Measurements from ENCODE around the gene MUC2. TPM values are rescaled to one million over a fixed set of nuclear protein-coding genes. Genes with fewer than 3 reads are reported as not detected.

MUC2 gene
- total RNA-seq (not detected in 2 replicates), polyA plus RNA-seq (not detected in 2 replicates), polyA minus RNA-seq (0.07 TPM in 1 of 2 replicates, not detected in the other)
- total RNA-seq (2013): not detected

DNA sequence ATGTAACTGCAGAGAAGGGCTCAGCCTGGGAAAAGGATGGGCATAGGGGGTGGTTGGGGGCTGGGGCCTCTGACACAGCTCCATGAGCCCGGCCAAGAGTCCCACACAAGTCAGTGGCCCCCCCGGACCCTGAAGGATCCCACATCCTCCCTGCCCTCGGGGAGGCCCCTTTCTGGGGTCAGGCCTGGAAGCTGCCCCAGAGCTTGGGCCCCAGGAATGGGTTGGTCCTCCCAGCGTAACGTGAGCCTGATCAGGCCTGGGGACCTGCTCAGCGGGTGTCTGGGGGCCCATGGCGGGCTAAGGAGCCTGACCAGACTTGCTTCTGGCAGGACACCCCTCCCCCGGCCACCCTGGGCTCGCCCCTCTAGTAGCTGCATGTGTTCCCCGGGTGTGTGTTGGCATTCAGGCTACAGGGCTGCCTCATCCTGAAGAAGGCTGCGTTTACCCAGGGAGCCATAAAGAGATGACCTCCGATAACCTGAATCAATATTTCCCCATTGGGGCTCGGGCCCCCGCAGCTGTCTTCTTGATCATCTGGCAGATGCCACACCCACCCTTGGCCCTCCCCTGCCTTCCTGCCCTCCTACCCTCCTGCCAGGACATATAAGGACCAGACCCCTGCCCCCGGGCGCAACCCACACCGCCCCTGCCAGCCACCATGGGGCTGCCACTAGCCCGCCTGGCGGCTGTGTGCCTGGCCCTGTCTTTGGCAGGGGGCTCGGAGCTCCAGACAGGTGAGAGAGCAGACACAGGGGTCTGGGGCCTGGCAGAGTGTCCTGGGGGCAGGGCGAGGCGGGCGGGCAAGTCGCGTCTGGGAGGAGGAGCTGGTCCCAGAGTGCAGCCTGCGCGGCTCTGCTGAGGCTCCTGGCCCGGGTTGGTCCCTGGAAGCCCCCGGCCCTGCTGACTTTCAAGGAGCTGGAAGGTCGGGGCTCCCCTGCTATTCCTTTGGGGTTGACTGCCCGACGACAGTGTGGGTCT, at the start of gene MUC2:
TSS of gene MUC2 (plus strand) at position 631 of the 978 bp plus-strand sequence.
- 79% methylated on average over 30 of the region's 32 CpGs for WGBS (ENCODE audit: insufficient coverage)
- H3K4me2 ChIP-seq (replicated peaks; ENCODE audit: low read depth, low read length, poor library complexity, severe bottlenecking): no peak within 1 kb of the TSS

More for the DNA sequence above, at the start of gene MUC2:
- Histone ChIP-seq H3K36me3 (replicated peaks in 1 of 2; ENCODE audit: control extremely low read depth in 1 of 2, control insufficient read depth in 1 of 2, extremely low read depth in 1 of 2, insufficient read depth in 2 of 2, low read length in 1 of 2) (no peaks in the 10 kb centered on the region), H3K9ac (ENCODE audit: low read length) (no peak within 1 kb of the TSS), H2AFZ (ENCODE audit: insufficient read depth, low read depth, low read length, poor library complexity, severe bottlenecking) (no peak within 1 kb of the TSS), H3K9me3 (ENCODE audit: control extremely low read depth in 1 of 3, control insufficient read depth in 2 of 3, insufficient read depth in 1 of 3, low read length in 2 of 3) (no peaks in the 10 kb centered on the region), H4K20me1 (ENCODE audit: control insufficient read depth, insufficient read depth, low read length, poor library complexity, severe bottlenecking) (no peaks in the 10 kb centered on the region), H3K27me3 (replicated peaks in 1 of 4; ENCODE audit: control extremely low read depth in 1 of 4, control insufficient read depth in 3 of 4, insufficient read depth in 4 of 4, low read length in 3 of 4) (peaks cover 0 to 2% (median under 1%) of the 10 kb centered on the region in 4 experiments), H3K27ac (ENCODE audit: low read length in 2 of 2) (no peak within 1 kb of the TSS), H3K4me3 (ENCODE audit: control extremely low read depth in 1 of 5, extremely low read depth in 1 of 5, insufficient read depth in 1 of 5, low read depth in 2 of 5, low read length in 4 of 5) (no peak within 1 kb of the TSS), H3K4me1 (ENCODE audit: control insufficient read depth in 2 of 2, insufficient read depth in 2 of 2, low read length in 2 of 2) (no peaks in the 10 kb centered on the region), H3K79me2 (ENCODE audit: control insufficient read depth, insufficient read depth, low read length) (no peaks in the 10 kb centered on the region)
- no peak for DNase-seq
- intact Hi-C loops (cut with micrococcal nuclease): no loop called here
- ChIA-PET POLR2A (no interaction called here), CTCF (no interaction called here)
- TF ChIP-seq EZH2 (IDR thresholded peaks at IDR 0.05; ENCODE audit: borderline replicate concordance, insufficient read depth, low read depth, low read length, poor library complexity, severe bottlenecking): no peak
- TF ChIP-seq, protein P1, sequence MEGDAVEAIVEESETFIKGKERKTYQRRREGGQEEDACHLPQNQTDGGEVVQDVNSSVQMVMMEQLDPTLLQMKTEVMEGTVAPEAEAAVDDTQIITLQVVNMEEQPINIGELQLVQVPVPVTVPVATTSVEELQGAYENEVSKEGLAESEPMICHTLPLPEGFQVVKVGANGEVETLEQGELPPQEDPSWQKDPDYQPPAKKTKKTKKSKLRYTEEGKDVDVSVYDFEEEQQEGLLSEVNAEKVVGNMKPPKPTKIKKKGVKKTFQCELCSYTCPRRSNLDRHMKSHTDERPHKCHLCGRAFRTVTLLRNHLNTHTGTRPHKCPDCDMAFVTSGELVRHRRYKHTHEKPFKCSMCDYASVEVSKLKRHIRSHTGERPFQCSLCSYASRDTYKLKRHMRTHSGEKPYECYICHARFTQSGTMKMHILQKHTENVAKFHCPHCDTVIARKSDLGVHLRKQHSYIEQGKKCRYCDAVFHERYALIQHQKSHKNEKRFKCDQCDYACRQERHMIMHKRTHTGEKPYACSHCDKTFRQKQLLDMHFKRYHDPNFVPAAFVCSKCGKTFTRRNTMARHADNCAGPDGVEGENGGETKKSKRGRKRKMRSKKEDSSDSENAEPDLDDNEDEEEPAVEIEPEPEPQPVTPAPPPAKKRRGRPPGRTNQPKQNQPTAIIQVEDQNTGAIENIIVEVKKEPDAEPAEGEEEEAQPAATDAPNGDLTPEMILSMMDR (IDR thresholded peaks at IDR 0.05): no peak
- H3K27ac Mint-ChIP-seq: no peak within 1 kb of the TSS
- no peak for ATAC-seq (ENCODE audit: low read depth)
- peaks cover 2% of the 10 kb centered on the region for H3K27me3 Mint-ChIP-seq
- H3K9me3 Mint-ChIP-seq (ENCODE audit: insufficient read depth): no peaks in the 10 kb centered on the region
- H3K4me3 Mint-ChIP-seq: no peak within 1 kb of the TSS
- H3K4me1 Mint-ChIP-seq: no peaks in the 10 kb centered on the region
